BLaER1 treated with 17β-estradiol and CSF1 and Interleukin-3, amounts not matched to agents 10 nM and 100 nM (cell line): Measurements from ENCODE around the gene ATP5MC2.
A peak's percentile ranks its signal among the peaks of the same experiment; 100 is the strongest.

Source experiments
- H3K27ac ChIP-seq, 11 experiments: shearing (Covaris generic); formaldehyde crosslinking; 2 replicates each; pipeline ENCODE4 v1.8.1; 2022
- H3K27me3 ChIP-seq, 11 experiments: shearing (Covaris generic); formaldehyde crosslinking; 2 replicates each; pipeline ENCODE4 v1.8.1; 2022
- H3K36me3 ChIP-seq, 11 experiments: shearing (Covaris generic); formaldehyde crosslinking; 2 replicates each; pipeline ENCODE4 v1.8.1; 2022
- H3K4me1 ChIP-seq, 10 experiments: shearing (Covaris generic); formaldehyde crosslinking; 2 replicates each; pipeline ENCODE4 v1.8.1; 2022
- H3K4me2 ChIP-seq, 11 experiments: shearing (Covaris generic); formaldehyde crosslinking; 2 replicates each; pipeline ENCODE4 v1.8.1; 2022
- H3K4me3 ChIP-seq, 10 experiments: shearing (Covaris generic); formaldehyde crosslinking; 2 replicates each; pipeline ENCODE4 v1.8.1; 2022
- H3K9ac ChIP-seq, 11 experiments: shearing (Covaris generic); formaldehyde crosslinking; 2 replicates each; pipeline ENCODE4 v1.8.1; 2022
- H3K9me3 ChIP-seq, 11 experiments: shearing (Covaris generic); formaldehyde crosslinking; replicated peaks in 1 of 11; 2 replicates each; pipeline ENCODE4 v1.8.1; 2022
- H4K20me1 ChIP-seq, 11 experiments: shearing (Covaris generic); formaldehyde crosslinking; 2 replicates each; pipeline ENCODE4 v1.8.1; 2022
- Cebpa-rat ChIP-seq, 11 experiments: shearing (Covaris generic); IDR thresholded peaks; 2 replicates each; pipeline ENCODE4 v1.8.1; 2022

The ATP5MC2 gene

GRCh38 chr12:53626702-53627169 lies 49.1 kb downstream of the ATP5MC2 start:
- TF ChIP-seq Cebpa-rat (IDR thresholded peaks at IDR 0.05): no peak
- Histone ChIP-seq H3K36me3 (peaks cover 0 to 13% (median 4%) of the 10 kb centered on the region in 11 experiments; a peak in 8 of 22 replicates), H3K9ac (peak overlapping the region; percentile 89 to 98 (median 95)), H3K27me3 (no peaks in the 10 kb centered on the region), H3K27ac (peak overlapping the region in 10 of 11 experiments; percentile 88 to 99 (median 96); a peak in 19 of 22 replicates), H3K4me3 (peak overlapping the region; percentile 66 to 82 (median 78)), H3K9me3 (peaks cover 6 to 18% (median 14%) of the 10 kb centered on the region in 11 experiments; a peak in 18 of 22 replicates), H3K4me1 (peaks cover 39 to 45% (median 43%) of the 10 kb centered on the region in 10 experiments), H3K4me2 (peak overlapping the region; percentile 66 to 95 (median 75)), H4K20me1 (peaks cover 0 to 15% (median 0%) of the 10 kb centered on the region in 11 experiments; a peak in 5 of 22 replicates)

DNA sequence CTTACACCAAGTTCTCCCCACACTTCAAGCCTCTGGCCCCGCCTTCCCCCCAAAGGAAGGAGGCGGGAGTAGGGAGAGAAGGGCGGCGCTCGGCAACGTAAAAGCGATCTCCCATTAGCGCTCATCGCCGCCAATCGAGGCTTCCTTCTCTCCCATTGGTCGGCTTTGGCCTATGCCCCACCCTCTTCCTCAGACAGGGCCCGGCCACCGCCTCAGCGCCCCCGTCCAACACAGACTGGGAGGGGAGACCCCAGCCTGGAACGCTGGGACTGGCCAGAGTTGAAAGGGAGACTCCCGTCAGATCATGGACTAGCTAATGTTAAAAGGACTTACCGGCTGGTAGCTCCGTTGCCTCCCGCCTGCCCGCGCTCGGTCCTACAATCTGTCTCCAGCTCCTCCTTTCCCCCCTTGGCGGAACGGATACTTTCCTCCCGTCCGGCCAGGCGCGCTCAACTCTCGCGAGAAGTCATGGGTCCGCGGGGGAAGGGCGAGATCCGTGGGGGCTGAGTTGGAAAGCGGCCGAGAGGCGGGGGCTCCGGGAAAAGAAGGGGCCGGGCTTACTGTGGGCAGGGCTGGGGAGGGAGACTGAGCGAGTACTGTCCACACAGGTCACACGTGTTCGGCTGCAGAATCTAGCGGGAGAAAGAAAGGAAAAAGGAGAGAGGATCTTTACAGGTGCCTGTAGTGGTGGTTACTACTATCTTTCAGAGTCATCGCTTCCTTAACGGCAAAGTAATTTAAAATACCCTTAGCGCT lies 49.8 kb downstream of the ATP5MC2 start, which contains the start of gene ATF7:
ATF7 (minus strand) TSS at position 437 of the 756 bp plus-strand sequence. CDS start 25,382 bp downstream, outside the sequence.
- Histone ChIP-seq H3K4me2 (peak within 1 kb of the TSS; percentile 84 to 99 (median 95)), H3K4me3 (peak within 1 kb of the TSS; percentile 66 to 82 (median 78)), H3K27me3 (no peaks in the 10 kb centered on the region), H4K20me1 (peaks cover 0 to 15% (median 0%) of the 10 kb centered on the region in 11 experiments; a peak in 5 of 22 replicates), H3K36me3 (peaks cover 0 to 19% (median 7%) of the 10 kb centered on the region in 11 experiments; a peak in 9 of 22 replicates), H3K4me1 (peaks cover 39 to 49% (median 43%) of the 10 kb centered on the region in 10 experiments), H3K27ac (peak within 1 kb of the TSS; percentile 88 to 99 (median 95)), H3K9ac (peak within 1 kb of the TSS; percentile 89 to 98 (median 95)), H3K9me3 (peaks cover 0 to 16% (median 8%) of the 10 kb centered on the region in 11 experiments; a peak in 12 of 22 replicates)
- TF ChIP-seq Cebpa-rat (IDR thresholded peaks at IDR 0.05): no peak

DNA sequence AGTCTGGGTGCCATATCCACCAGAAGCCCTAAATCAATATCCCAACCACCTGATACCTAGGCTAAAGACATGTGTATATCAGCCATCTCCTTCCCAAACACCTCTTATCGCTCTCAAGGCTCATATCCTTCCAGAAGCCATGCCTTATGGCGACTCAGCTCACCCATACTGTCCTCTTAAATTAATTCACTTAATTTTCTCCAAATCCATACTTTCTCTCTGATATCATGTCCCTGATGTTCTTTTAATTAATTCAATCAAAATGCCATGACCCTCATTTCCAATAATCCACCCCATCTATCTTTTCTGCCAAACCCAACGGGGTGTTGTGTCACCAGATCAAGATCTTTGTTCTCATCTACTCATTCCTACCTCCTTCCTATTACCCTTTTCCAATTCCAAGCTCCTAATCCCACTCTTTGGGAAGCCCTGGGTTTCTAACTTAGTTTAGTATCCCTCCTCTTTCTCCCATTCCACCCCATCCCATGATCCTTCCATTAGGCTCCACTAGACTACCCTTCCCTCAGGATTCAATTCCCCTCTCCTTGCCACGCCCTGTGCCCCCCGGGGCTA lies 50.4 kb downstream of the ATP5MC2 start:
- peak overlapping the region; percentile 88 to 99 (median 95) for H3K27ac ChIP-seq
- H3K4me1 ChIP-seq: peaks cover 39 to 55% (median 44%) of the 10 kb centered on the region in 10 experiments
- H3K9ac ChIP-seq: peak overlapping the region; percentile 89 to 98 (median 95)
- H3K27me3 ChIP-seq: no peaks in the 10 kb centered on the region
- H3K4me3 ChIP-seq: peak overlapping the region; percentile 66 to 82 (median 78)
- peaks cover 0 to 9% (median 3%) of the 10 kb centered on the region in 11 experiments; a peak in 7 of 22 replicates for H3K9me3 ChIP-seq
- peaks cover 0 to 15% (median 0%) of the 10 kb centered on the region in 11 experiments; a peak in 5 of 22 replicates for H4K20me1 ChIP-seq
- peaks cover 0 to 23% (median 7%) of the 10 kb centered on the region in 11 experiments; a peak in 9 of 22 replicates for H3K36me3 ChIP-seq
- peak overlapping the region; percentile 84 to 99 (median 95) for H3K4me2 ChIP-seq
- no peak for TF ChIP-seq Cebpa-rat (IDR thresholded peaks at IDR 0.05)

- H3K4me3 ChIP-seq: peak overlapping the region; percentile 66 to 82 (median 78)
- peak overlapping the region; percentile 84 to 99 (median 95) for H3K4me2 ChIP-seq
- peak overlapping the region; percentile 89 to 98 (median 95) for H3K9ac ChIP-seq
- H3K36me3 ChIP-seq: peaks cover 0 to 23% (median 7%) of the 10 kb centered on the region in 11 experiments; a peak in 9 of 22 replicates
- peak overlapping the region; percentile 88 to 99 (median 95); a peak in 21 of 22 replicates for H3K27ac ChIP-seq
- H3K9me3 ChIP-seq: peaks cover 0 to 4% (median 0%) of the 10 kb centered on the region in 11 experiments; a peak in 1 of 22 replicates
- H3K27me3 ChIP-seq: no peaks in the 10 kb centered on the region
- no peak for TF ChIP-seq Cebpa-rat (IDR thresholded peaks at IDR 0.05)
- H3K4me1 ChIP-seq: peaks cover 40 to 58% (median 45%) of the 10 kb centered on the region in 10 experiments
- H4K20me1 ChIP-seq: peaks cover 0 to 15% (median 0%) of the 10 kb centered on the region in 11 experiments; a peak in 5 of 22 replicates
These were observed 50.9 kb downstream of the ATP5MC2 start for GRCh38 chr12:53624956-53625355.

GRCh38 chr12:53624458-53624857 lies 51.4 kb downstream of the ATP5MC2 start:
- peaks cover 45 to 63% (median 50%) of the 10 kb centered on the region in 10 experiments for H3K4me1 ChIP-seq
- TF ChIP-seq Cebpa-rat (IDR thresholded peaks at IDR 0.05): peak in 2 of 11 experiments; percentile 24 to 30; a peak in 3 of 22 replicates
- H3K36me3 ChIP-seq: peaks cover 0 to 23% (median 7%) of the 10 kb centered on the region in 11 experiments; a peak in 9 of 22 replicates
- peak overlapping the region in 8 of 11 experiments; percentile 91 to 99 (median 96); a peak in 14 of 22 replicates for H3K27ac ChIP-seq
- peak overlapping the region; percentile 66 to 82 (median 78); a peak in 19 of 20 replicates for H3K4me3 ChIP-seq
- H3K27me3 ChIP-seq: no peaks in the 10 kb centered on the region
- peak overlapping the region; percentile 84 to 99 (median 95) for H3K4me2 ChIP-seq
- no peaks in the 10 kb centered on the region for H3K9me3 ChIP-seq
- peaks cover 0 to 15% (median 0%) of the 10 kb centered on the region in 11 experiments; a peak in 5 of 22 replicates for H4K20me1 ChIP-seq
- peak overlapping the region; percentile 25 to 98 (median 95); a peak in 20 of 22 replicates for H3K9ac ChIP-seq

GRCh38 chr12:53623548-53624385 lies 52.1 kb downstream of the ATP5MC2 start:
- H3K36me3 ChIP-seq: peaks cover 0 to 23% (median 7%) of the 10 kb centered on the region in 11 experiments; a peak in 9 of 22 replicates
- no peaks in the 10 kb centered on the region for H3K9me3 ChIP-seq
- H3K9ac ChIP-seq: peak overlapping the region; percentile 25 to 98 (median 95); a peak in 21 of 22 replicates
- peak overlapping the region; percentile 66 to 82 (median 78); a peak in 16 of 20 replicates for H3K4me3 ChIP-seq
- H3K4me1 ChIP-seq: peaks cover 52 to 70% (median 57%) of the 10 kb centered on the region in 10 experiments
- no peak for TF ChIP-seq Cebpa-rat (IDR thresholded peaks at IDR 0.05)
- no peaks in the 10 kb centered on the region for H3K27me3 ChIP-seq
- H3K27ac ChIP-seq: peak overlapping the region; percentile 0 to 99 (median 45); a peak in 14 of 22 replicates
- peak overlapping the region; percentile 84 to 99 (median 95) for H3K4me2 ChIP-seq
- H4K20me1 ChIP-seq: peaks cover 0 to 17% (median 0%) of the 10 kb centered on the region in 11 experiments; a peak in 6 of 22 replicates

DNA sequence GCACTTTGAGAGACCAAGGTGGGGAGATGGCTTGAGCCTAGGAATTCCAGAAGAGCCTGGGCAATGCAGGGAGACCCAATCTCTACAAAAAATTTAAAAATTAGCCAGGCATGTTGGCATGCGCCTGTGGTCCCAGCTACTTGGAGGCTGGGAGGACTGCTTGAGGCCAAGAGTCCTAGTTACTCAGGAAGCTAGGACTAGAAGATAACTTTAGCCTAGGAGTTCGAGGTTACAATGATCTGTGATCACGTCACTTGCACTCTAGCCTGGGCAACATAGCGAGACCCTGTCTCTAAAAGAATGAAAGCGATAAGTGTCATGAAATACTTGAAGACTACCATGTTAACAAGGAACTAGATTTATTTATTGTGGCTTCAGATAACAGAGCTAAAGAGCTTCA lies 53.2 kb downstream of the ATP5MC2 start:
- peaks cover 57 to 77% (median 66%) of the 10 kb centered on the region in 10 experiments for H3K4me1 ChIP-seq

More for the DNA sequence above, 53.2 kb downstream of the ATP5MC2 start:
- peak overlapping the region in 1 of 11 experiments; percentile 12; a peak in 1 of 22 replicates for H3K9ac ChIP-seq
- peaks cover 0 to 26% (median 0%) of the 10 kb centered on the region in 11 experiments; a peak in 6 of 22 replicates for H4K20me1 ChIP-seq
- H3K27ac ChIP-seq: peak overlapping the region in 5 of 11 experiments; percentile 2 to 97 (median 10); a peak in 5 of 22 replicates
- H3K27me3 ChIP-seq: no peaks in the 10 kb centered on the region
- H3K9me3 ChIP-seq: no peaks in the 10 kb centered on the region
- peaks cover 0 to 23% (median 7%) of the 10 kb centered on the region in 11 experiments; a peak in 9 of 22 replicates for H3K36me3 ChIP-seq
- H3K4me2 ChIP-seq: peak overlapping the region; percentile 8 to 99 (median 94); a peak in 18 of 22 replicates
- no peak for TF ChIP-seq Cebpa-rat (IDR thresholded peaks at IDR 0.05)
- no peak overlapping the region for H3K4me3 ChIP-seq
